Amygdala (tissue), 56 donors: ENCODE data around the gene SH3GL1.

Experiments used
- DNase-seq, 56 donors: peaks; one replicate each; lab custom pipeline; 2025; lab: John Stamatoyannopoulos, UW

SH3GL1 gene

DNA sequence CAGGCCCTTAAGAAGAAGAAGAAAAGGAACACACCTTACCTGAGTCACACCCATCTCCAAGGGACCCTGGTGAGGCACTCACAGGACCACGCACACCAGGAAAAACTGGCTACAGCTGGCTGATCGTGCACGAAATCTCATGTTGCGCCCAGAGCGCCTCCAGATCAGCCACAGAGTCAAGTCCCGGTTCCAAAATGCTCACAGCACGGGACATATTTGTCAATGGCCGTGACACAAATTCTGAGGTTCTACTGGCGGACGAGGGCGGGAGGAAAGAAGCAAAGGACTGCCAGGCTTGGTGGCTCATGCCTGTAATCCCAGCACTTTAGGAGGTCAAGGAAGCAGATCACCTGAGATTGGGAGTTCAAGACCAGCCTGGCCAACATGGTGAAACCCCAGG, 21.5 kb downstream of the SH3GL1 start:
- no peak for DNase-seq

DNA sequence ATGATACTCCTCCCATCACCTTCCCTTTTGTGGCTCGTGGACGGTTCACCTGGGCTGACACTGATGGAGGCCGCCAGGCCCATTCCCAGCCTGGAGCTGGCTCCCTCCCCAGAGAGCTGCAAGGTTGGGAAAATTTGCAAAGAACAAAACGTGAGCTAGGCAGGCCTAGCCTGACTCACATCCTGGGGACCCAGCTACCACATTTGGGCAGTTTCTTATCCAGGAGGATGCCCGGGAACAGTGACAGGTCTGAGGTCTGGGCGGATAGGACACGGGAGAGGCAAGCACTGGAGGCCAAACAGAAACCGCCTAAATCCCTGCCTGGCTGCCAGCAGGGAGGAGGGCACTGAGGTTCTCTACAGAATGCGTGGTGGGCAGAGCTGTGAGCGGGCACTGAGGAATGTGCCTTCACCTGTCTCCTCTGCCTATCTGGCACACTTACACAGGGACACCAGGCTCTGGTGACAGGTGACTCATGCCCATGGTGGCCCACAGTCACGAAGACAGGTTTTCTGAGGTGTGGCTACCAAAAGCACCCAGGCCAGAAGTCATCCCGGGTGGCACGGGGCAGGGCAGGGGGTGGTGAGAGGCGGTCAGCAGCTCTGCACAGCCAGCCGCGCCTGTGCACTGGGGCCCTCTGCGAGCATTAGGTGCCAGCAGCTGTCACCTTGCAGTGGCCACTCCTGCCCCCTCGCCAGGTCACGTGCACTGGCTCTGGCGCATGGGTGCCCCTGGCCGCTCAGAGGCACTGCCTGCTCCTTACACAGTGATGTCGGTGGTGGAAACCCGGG, 23.2 kb downstream of the SH3GL1 start:
- DNase-seq = no peak

DNA sequence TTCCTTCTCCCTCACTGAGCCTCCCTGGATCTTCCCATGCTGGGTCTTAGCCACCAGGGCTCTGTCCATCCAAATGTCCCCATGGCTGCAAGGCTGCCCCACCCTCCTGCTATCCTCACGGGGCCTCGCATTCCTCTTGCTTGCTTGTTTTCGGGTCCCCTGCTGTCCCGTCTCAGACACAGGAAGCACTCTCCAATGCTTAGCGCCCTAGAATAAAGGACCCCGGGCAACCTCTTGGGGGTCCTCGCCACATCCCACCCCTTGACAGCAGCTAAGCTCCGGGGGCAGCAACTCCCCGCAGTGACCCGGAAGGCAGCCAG, 23.7 kb downstream of the SH3GL1 start:
- DNase-seq = no peak

DNA sequence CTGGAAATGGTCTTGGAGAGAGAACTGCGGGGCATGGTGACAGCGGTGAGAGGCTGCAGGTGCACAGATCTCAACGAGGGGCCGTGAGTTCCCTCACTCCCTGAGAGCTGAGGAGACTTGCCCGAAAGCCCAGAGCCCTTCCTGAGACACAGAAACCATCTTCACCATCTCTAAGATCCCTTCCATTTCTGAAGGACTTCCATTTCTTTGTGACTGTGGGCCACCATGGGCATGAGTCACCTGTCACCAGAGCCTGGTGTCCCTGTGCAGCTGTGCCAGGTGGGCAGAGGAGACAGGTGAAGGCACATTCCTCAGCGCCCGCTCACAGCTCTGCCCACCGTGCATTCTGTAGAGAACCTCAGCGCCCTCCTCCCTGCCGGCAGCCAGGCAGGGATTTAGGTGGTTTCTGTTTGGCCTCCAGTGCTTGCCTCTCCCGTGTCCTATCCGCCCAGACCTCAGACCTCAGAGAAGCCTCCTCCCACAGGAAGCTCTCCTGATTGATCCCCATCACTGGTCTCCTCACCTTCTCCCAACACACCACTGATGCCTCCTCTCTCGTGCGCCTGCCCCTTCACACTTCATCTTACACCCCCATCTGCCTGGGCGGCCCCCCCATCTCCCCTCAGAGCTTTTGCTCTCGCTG, 24.2 kb downstream of the SH3GL1 start:
- DNase-seq = no peak

DNA sequence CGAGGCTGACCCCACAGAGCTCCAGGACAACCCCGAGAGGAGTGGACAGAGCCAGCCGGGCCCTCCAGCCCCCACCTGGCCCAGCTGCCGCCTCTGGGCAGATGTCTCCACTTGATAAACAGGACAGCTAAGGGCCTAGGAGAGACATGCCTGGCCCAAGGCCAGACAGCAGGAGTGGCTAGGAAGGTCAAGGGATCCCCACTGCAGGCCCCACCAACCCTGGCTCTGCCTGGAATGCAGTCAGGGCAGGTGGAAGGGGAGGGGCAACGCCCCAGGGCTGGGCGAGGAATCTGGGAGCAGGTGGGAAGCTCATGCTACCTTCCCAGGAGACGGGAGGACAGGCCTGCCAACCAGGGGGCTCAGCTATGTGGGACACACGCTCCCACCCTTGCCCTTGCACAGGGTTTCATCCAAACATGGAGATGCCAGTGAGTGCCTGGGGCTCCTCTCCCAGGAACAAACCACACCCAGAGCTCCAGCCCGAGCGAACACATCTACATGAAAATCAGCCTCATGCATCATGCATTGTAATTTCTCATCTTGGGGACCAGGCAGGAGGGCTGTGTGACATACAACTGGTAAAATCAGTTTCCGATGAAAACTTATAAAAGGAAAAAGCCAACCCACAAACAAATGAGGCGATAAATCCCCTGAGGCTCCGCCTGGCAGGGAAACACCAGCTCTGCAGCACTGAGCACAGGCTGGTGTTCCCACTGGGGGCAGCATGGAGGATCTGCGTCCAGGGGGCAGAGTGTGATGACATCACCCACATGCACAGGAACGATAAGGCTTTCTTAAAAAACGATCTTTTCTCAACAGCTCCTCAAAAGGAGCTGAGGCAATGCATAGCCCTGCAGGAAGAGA, 25.0 kb downstream of the SH3GL1 start:
- DNase-seq = peak in 23 of 56 donors; percentile 22 to 68 (median 47)

DNA sequence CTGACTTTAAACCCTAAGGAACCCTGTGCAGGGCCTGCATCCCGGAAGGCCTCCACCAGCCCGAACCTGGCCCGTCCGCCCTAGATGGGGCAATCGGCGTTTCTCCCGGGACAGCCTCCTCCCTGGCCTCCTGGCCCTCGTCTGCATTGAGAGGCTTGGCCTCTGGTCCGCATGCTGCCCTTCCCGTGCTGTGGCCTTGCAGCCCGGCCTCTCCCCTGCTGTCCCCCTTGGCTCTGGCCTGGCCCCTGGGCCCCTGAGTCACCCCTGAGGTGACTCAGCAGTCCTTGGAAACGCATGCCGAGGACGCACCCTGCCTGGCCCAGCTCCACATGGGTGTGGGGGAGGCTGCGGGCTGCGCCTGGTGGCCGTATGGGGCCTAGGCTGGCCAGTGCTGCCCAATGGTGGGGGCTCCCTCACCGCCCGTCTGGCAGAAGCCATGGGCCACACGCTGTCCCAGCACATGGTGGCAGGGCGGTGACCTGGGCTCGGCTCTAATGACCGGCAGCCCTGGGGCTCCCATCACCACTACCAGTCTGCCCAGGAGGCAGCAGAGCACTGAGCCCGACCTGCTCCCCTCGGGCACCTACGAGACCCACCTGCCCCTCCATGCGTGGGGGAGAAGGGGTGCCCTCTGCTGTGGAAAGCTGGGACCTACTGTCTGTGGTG, 25.7 kb downstream of the SH3GL1 start:
- peak in 4 of 56 donors; percentile 45 to 61 (median 46) for DNase-seq

DNA sequence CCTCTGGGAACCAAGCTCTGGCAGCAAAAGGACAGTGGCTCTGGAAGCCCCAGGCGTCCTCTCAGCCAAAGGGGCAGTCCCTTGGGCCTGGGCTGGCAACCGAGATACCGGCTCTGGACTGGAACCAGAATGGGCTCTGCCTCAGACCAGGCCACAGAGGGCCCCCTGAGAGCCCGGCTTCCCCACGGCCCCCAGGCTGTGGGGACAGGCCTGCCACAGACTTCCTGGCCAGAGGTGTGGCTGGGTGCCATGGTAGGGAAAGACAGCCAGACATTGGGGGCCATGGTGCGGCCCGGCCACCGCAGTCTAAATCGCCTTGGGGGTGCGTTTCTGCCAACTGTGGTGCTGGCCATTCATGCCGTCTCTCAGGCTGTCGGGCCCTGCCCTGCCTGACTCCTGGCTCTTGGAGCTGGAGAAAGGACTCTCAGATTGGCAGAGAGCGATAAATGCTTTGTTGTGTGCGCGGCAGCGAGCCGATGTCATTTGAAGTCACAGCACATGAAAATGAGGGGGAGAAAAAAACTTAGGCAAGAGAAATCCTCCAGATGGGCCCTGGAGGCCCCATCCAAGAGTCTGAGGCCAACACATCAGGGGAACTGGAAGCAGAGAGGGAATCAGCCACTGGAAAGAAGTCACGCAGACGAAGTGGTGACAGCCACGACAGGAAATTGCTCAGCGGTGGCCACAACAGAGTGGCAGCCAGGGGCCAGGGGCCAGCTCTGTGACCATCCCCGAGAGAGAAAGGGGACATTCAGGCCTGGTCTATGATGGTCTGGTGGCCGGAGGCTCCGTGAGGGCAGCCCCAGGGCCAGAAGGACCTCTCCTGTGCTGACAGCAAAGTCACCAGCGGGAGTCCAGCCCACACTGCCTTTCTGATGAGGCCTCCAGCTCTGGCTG, 26.5 kb downstream of the SH3GL1 start:
- DNase-seq = peak in 47 of 56 donors; percentile 26 to 82 (median 59)

DNA sequence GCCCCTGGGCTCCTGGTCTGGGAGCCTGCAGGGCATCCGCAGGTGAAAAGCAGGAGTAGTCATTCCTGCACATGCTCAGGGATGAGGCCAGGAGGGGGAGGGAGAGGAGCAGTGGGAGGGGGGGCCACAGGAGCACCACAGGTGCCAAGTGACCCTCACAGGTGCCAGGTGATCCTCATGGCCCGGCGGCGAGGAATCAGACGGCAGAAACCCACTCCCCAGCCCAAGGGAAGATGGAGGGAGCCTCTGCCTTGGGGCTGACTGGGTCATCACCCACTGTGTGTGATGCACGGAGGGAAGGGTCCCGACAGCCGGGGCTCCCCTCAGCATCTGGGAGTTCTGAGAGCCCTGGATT, 27.4 kb downstream of the SH3GL1 start:
- DNase-seq = no peak

DNA sequence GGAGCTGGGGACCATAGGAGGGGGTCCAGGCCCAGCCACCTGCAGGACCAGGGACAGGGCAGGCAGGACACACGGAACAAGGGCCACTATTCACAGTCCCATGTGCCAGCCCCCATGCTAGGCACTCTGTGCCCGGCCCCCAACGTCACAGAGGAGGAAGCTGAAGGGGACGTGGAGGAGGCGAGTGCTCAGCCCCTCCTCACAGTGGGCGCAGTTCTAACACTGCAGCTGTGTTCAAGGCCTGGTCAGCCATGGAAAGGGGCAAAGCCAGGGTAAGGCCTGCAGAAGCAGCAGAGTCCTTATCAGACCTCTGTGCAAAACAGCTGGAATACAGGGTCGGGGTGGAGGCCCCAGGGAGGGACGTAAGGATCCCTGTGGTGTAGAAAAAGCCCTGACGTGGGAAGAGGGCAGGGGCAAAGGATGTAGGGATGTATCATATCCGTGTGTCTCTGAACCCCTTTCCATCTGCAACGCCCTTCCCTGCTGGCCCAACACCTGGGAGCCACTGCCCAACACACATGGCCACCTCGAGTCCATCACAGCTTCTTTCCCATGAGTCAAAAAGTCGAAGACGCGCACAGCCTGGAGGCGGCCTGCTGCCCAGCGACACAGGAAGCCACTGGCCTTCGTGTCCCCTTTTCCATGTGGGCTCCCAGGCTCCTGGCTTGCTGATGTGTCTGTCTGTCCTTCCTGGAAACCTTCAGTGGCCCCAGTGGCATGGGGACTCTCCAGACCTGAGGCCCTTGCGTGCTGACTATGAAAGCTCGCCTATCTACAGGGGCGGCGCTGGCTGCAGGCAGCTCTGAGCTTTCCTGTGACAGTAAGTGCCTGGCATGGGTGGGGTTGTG, 28.0 kb downstream of the SH3GL1 start:
- peak in 1 of 56 donors; percentile 20 for DNase-seq

DNA sequence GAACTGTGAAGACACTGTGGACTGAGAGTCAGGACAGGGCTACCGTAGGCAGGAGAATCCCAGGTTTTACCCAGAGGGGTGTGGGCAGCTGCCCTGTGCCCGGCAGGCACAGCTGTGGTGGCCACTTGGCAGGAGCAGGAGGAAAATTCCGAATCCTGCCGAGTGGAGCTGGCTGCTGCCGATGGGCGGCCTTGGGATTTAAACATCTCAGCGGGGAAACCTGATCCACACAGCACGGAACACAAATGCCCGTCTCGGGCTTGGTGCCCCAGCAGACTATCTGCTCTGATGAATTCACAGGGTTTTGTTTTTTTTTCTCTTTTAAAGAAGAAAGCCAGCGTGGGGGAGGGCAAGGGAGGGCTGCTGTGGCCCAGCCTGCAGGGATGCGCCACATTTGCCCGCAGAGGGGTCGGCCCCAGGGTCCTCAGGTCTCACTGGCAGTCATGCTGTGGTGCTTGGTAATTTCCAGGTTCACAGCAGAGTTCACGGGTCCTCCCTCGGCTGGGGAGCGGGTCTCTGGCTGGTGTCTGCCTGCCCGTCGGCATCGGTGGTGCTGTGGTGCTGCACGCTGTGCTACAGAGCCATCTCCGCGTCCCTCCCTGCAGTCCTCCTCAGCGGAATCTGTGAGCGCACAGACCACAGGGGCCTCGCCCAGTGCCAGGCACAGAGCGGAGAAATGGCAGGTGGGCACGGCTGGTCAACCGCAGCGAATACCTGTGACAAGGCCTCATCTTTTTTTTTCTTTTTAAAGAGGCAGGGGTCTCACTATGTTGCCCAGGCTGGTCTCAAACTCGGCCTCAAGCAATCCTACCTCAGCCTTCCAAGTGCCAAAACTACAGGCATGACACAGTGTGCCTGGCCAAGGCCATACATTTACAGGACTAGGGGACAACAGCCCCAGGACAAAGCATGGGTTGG, 28.8 kb downstream of the SH3GL1 start:
- no peak for DNase-seq

DNA sequence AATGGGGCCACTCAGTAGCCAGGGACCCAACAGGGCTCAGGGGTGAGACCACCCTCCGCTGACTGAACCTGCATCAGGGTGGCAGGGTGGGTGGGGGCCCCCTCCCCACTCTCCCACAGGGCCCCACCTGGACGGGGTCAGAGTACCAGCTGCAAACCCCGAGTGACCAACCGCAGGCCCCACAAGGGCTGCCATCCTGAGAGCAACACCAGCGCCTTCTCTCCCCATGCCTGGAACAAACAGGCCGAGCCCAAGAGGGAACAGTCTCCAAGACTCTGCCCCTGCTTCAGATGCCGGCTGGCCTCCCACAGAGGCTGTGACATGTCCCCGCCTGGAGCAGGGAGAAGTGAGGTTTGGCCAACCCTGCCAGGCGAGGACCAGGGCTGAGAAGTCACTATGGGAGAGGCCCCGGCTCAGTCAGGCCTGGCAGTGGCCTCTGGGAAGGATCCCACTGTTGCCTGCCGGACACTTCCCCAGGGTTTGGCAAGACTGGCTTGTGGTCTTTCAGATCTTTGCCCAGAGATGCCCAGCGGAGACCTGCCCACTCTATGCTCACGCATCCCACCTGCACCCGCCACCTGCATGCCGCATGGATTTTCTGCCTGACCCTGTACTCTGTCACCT, 29.8 kb downstream of the SH3GL1 start:
- no peak for DNase-seq

DNA sequence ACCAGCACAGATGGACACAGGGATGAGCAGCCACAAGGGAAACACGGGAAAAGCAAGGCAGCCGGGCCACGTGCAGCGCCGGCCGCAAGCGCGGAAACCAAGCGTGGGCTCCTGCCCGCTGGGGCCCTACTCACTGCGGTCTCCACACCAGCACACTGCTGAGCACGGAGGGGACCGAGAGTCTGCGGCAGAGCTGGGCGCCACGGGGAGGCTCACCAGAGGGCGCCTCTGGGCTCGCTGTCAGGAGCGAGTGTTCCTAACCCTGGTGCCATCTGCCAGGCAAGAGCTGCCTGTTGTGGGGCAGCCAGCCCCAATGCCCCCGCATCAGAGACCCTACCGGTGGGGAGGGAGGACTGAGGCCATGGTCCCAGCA, 30.5 kb downstream of the SH3GL1 start:
- DNase-seq = peak in 40 of 56 donors; percentile 10 to 74 (median 41)

DNA sequence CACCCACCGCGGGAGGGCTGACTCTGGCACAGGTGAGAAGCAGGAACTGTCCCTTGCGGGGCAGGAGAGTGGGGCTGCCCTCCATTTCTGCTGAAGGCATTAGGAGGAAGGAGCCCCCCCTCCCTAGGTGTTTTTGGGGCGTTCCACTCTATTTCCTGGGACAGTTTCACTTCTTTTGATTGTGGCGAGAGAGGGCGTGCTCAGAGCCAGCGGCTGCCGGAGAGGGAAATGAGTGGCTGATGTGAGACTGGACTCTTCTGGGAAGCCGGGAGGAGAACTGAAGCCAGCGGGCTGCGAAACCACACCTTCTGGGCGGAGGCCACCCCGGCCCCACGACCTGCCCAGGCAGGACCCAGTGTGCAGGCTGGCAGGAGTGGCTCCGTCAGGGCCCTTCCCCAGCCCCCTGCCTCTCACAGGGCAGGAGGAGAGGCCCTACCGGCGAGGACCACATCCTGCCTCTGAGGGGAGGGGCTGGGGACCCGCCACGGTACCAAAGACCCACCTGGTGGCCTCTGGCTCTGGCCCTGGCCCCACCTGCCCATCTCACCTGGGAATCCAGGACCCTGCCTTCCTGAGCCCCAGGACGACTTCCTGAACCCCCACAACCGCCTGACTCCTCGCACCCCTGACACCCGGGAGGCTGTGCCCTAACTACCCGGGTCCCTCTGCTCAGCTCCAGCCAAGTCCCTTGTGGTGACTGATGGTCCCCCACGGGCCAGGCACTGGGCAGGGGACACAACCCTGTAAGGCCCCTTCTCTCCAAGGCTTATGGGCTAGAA, 31.0 kb downstream of the SH3GL1 start:
- peak in 4 of 56 donors; percentile 11 to 39 (median 22) for DNase-seq

DNA sequence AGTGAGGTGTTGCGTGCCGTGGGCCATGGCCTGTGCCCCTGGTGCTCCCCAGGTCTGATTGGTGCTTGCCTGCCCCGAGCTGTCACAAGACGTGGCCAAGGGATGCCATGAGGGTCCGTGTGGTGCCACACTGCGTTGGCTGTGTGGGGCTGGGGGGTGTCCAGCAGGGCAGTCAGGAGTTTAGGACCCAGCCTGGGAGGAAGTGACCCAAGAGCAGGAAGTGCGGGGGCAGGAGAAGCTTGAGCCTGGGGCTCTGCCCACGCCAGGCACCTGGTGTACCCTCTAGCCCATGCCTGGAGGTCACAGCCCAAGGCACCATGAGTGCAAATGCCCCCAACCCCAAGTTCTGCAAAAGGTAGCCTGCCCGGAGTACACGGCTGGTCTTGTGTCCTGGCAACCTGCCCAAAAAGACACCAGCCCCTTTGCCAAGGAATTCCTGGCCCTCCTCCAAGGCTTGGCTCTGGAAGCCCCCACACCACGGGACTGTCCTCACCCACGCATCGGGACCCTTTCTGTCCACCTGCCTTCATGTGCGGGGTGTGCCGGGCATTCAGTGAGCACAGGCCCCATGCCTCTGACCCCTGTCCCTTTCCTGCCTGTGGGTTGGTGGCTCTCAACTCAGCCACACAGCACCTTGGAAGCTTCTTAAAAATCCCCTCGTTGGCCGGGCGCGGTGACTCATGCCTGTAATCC, 32.1 kb downstream of the SH3GL1 start:
- peak in 1 of 56 donors; percentile 45 for DNase-seq

DNA sequence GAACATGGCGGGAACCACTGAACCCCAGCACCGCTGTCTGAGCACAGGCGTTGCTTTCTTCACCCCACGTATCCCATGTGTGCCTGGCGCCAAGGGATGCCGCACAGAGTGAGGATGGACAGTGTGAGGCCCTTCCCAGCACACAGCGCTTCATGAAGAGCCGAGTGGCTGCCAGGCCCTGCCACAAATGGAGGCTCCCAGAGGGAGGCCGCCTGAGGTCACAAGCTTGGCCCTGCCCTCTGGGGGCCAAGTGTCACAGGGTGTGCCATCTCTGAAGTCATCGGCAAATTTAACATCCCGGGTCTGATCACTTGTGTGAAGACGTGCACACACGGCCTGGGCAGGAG, 32.6 kb downstream of the SH3GL1 start:
- DNase-seq = no peak

DNA sequence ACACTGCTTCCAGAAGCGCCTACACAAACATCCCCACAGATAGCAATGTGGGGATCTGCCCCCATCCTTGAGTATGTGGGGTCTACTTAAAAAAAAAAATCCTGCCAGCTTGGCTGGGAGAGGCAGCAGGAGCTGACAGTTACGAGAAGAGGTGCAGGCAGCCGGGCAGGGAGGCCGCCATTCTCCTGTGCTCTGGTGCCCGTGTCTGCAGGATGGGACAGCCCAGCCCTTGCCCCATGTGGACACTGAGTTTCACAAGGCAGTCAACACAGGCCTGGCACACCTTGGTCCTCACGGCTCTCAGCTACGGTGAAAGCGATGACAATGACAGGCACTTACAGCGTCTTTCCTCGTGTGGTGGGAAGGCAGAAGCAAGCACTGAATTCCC, 33.0 kb downstream of the SH3GL1 start:
- no peak for DNase-seq
